ENCODE results near the gene SEMA5B.

The SEMA5B gene

DNA sequence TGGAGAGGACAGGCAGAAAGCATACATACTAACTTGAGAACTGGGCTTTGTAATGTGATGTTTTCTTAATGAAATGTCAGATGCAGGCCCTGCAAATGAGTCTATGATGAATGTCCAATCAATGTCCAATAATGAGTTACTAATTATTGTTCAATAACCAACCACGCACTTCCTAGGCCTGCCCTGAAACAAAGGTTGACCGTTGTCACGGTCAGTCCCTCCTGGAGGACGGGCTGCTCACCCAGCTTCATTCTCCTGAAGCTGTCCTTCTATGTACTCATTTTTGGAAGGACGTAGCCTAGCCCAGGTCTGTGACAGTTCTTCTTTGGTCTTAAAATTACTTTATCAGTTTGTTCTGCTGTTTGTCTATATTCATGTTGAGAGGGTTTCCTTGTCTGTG lies 30.9 kb upstream of the SEMA5B start:
- DNase-seq: no peak

DNA sequence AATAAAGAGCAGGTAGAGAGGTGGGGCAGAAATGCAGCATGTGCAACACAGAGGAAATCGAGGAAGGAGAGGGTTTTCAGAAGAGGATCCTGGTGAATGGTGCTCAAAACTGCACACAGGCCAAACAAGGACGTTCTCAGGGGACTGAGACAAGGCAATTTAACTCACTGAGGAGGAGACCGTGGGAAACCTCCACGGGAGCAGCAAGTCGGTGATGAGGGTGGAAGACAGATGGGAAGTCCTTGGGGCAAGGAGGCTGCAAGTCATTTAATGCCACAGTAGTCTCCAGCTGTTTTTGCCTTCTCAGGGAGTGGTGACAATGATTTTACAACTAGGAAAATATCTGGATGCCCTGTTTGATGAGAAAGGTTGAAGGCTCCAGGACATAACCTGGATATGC lies 27.8 kb upstream of the SEMA5B start:
- no peak for DNase-seq

DNA sequence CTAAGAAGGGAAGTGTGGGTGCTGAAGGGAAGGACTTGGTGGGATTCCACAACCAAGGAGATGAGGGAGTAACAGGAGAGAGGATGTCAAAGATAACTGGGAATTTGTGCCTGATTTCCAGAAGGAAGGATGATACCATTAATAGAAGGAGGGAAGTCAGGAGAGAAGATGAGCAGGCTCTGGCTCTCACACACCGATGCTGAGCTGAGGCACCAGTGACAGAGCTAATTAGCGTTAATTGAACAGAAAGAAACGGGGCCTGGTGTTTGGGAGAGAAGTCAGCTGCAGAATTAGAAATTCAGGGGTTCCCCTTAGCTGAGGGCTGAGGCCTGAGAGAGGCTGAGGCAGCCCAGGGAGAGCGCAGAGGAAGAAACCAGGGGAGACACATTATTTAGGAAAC lies 27.4 kb upstream of the SEMA5B start:
- DNase-seq: no peak

DNA sequence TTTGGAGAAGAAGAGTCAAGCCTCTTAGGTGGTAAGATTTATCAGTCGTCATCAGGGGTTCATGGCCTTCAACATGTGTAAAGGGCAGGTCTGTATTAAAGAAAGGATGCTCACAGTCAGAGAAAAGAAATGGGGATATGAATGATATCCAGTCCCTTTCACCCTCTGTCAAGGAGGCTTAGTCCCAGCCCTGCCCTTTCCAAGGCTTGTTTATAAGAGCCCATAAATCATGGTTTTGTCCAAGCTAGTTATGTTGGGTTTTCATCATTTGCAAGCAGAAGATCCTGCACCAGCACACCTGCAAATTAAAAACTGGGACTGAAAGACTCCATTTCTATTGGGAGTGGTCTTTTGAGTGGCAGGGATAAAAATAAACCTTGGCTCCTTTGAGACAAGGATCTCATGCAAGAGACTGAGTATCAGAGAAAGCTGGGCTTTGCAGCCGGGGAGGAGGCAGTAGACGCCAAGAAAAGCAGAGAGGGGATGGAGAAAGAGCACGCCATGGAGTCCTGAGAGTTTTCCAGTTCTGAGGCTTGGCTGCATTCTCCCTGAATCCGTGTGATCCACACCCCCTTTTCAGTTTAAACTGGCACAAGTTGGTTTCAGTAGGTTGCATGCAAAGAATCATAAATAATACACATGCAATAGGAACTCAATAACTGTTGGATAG lies 26.7 kb upstream of the SEMA5B start:
- no peak for DNase-seq

DNA sequence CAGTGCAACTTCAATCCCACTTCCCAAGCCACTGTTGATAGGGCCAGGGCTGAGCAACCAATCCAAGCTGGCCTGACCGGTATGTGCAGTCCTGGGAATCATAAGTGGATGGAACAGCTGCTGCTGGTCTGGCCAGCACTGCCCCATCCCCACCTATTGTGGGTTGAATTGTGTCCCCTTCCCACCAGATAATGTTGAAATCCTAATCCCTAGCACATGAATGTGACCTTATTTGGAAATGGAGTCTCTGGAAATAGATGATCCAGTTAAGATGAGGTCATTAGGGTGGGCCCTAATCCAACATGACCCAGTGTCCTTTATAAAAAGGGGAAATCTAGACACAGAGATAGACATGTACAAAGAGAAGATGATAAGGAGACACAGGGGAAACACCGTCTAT lies 25.5 kb upstream of the SEMA5B start:
- DNase-seq: no peak

DNA sequence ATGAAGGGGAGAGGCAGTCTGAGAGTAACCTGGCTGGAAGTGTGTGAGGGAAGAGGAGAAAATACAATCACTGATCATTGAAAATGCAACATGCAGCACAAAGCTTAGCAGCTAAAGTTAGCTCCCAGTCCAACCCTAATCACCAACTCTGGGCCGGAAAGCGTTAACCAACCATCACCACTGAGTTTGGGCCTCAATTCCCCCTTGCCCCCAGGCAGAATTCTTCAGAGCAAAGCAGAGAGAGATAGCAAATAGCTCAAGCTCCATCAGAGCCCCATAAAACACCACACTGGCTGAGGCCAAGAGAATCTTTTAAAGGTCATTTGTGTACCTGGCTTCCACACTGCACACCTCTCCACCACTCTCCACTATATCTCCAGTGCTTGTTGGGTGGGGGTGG lies 23.1 kb upstream of the SEMA5B start:
- no peak for DNase-seq

DNA sequence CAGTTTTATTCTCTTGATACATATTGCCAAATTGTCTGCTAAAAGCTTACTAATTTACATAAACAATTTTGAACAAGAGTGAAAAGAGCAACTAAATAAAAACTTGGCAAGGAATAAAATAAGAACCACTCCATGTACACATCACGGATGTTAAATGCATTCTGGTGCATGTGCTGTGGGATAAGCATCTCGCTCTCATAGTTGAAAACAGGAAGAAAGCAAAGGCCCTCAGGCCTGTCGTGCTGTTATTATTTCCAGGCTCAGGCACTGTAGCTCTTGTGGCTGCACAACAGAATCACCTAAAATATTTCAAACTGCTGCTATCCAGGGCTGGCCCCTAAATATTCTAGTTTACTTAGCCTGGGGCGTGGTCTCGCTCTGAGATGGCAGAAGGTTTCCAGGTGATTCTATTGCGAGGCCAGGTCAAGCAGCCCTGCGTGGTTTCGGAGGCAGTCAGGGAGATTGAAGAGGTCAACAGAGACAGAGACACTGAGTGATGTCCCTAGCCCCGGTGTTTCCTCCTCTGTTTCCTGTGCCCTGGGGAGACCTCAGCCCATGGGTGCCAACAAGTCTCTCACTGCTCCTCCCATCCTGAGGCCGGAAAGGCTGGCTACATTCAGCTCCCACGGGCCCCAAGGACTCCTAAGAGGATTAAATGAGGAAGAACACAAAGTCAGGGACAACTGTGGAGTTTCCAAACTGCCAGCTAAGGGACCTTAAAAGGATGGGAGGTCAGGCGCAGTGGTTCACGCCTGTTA lies 21.1 kb upstream of the SEMA5B start:
- DNase-seq: no peak

DNA sequence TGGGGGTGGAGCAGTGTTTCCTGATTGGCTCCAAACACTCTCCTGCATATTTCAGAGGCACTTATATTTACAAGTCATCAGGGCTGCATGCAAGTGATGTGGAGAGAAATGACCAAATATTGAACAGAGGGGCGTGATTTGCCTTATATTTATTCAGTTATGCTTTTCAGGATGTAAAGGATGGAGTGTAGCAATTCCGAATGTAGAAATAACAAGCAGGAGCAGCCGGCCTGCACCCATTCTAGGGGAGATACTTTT lies 19.4 kb upstream of the SEMA5B start:
- no peak for DNase-seq

DNA sequence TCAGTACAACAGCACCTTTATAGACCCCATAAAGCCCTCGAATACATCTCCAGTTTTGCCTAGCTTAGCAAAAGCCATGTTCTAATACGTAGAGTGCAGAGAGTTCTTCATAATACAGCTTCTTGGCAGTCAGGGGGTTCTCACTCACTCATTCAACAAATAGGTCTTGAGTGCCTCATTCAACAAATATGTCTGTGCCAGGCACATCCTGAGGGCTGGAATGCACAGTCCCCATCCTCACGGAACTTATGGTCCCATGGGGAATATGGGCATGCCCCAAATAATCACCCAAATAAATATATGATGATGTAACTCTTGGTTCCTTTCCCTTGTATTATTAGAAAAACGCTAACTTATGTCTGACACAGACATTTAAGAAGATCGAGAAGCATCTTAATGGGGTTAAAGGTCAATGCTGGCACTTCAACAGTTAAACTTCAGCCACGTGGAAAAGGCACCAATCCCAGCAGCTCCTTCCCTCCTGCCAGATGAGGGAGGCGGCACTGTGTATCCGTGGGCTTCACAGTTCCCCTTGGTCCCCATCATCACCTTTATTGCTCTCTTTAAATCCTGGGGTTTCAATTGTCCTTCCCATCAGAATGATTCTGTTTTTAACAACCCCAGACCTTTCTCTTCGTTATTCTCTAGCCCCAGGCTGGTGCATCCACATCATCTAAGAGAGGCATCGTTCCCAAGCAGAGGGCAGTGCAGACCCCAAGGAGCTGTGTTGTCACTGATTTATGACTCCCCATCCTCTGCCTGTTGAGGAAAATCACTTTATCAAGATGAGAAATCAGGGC lies 18.9 kb upstream of the SEMA5B start:
- DNase-seq: no peak

DNA sequence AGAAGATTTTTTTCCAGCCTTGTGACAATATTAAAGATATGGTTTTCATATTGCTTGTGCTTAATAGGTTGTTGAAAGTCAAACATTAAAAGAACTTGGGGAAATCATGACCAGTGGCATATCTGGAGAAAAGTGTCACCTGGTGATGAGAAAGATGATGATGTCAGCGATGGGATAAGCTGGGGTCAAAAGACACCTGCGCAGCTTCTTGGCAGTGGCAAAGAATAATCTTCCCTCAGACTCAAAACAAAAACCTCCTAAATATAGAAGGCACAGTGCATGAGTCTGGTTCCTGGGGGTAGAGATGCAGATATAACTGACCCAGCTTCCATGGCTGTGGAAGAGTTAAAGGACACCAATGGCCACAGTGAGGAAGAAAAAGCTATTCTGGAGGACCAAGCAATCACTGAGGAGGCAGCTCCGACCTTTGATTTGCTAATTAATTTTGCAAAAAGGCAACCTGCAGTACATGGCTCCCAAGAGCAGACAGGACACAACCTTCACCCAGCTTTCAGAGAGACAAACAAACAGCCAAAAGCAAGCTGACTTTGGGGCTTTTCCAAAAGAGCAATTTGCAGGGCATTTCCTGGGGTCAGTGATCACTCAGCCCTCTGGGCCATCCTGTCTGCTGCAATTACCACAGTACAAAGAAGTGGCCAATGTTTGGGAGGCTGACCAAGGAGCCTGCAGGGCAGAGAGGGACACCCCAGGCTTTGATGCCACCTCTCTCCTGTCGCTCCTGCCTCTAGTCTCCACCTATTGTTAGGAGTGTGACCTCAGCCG lies 17.6 kb upstream of the SEMA5B start:
- no peak for DNase-seq

DNA sequence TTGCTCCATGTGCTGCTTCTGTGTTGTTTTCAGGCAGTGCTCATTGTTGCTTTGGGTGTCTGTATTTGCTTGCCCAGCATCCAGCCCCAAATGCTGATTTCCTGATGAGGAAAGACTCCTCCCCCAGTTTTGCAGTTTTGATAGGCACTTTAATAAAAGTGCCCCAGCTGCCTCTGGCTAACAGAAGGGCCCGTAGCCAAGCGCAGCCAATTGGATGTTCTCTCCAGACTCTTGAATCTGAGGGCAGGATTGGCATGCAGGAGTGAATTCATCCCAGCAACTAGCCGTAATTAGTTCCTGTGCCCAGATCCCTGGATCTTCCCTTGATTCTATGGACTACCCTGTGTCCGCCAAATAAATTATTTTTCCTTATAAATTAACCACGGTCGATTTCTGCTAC lies 14.8 kb upstream of the SEMA5B start:
- no peak for DNase-seq

DNA sequence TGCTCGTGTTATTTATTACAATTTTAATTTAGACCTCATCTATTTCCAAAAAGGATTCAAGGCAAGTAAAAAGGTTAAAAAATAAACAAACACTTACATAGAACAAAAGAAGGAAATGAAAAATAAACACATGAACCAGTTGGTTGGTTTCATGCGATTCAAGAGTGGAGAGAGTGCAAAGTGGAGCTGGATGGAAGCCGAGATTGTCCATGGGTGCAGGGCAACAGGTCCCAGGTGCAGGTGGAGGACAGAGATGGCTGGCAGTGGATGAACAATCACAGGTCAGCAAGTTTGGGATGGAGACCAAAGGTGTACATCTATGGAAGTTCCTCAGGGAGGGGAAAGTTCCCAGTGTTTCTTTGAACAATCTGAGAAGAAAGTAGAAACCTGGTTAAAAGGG lies 11.6 kb upstream of the SEMA5B start:
- DNase-seq: no peak

DNA sequence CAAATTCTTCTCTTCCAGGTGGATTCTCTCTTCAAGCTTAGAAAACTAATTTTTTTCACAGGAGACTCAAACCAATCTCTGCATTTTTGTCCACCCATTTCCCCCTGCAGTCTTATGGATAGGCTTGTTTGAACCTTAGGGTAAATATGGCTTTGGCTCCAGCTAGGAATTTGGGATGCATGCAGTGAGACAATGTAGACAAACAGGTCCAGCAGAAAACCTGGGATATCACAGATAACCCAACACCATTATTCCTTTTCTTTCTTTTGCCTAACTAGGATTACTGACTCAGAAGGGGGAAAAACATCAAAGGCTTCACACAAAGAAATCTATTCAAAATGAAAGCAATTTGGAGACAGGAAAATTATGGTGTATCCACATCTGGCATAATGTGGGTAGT lies 11.2 kb upstream of the SEMA5B start:
- DNase-seq: no peak

DNA sequence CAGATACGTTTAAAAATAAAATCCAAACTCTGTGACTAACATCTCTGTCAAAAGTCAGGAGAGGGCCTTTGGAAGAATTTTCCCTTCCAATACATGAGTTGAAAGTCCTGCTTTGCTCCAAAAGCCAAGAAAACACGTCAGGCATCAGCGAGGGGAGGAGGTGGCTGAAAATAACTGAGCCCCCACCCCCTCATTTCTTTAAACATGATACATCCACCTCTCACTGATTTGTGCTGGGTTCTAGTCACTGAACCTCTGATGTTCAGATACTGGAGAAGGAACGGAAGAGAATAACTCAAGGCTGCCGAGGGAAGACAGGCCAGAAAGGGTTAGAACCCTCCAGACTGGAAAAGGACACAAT lies 9.4 kb upstream of the SEMA5B start:
- DNase-seq: no peak

DNA sequence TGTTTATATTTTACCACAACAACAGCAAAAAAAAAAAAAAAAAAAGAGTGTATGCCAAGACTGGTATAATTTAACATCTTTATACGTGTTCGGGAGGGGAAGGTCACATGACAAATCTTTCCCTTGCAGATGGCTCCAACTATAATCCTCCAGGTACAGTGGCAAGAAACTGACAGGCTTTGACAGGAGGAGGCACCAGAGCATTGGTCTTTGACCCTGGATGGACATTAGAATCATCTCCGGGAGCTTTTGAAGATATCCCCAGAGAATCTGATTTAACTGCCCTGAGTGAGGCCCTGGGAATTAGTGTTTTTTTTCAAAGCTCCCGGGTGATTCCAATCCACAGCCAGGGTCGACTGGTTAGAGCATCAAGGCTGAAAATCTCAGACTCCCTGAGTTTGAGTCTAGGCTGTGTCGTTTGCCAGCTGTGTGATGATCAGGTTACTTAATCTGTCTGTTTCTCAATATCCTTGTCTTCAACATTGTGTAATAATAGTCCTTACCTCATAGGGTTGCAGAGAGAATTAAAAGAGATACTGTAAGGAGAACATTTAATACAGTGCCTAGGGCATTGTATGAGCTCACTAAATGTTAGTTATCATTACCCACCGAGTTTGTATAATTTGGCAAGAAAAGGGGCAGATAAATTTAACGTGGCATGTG lies 8.9 kb upstream of the SEMA5B start:
- DNase-seq: no peak

DNA sequence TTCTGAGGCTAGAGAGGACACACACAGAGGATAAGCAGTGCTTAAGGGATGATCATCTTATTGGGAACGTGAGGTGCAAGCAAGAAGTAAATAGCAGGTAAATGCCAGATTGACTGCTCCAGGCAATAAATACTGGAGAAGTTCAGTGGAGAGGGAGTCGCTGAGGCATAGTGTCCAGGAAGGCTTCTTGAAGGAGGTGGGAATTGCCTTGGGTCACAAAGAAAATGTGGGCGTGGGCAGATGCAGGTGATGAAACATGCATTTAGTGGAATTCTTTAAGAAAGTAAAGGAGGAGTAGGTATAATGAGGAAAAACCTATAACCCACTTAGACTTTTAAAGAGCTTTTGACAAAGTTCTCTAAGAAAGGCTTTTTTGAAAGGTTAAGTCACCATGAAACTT lies 7.4 kb upstream of the SEMA5B start:
- DNase-seq: no peak

DNA sequence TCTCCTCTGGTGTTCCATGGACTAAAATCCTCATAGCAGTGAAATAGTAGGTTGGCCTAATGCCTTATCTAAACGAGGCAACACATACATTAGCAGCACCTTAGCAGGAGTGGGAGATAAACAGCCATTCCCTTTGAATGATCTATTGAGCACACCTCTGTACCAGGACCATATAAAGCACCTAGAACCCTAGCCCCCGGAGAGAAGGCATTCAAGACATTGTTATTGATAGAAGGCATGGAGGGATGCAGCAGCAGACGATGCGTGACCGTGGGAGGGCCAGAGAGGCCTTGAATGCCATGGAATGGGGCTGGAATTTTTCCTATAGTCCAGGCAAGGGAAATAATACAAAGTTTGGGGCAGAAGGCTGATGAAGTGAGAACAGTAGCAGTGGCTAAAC lies 6.6 kb upstream of the SEMA5B start:
- no peak for DNase-seq

DNA sequence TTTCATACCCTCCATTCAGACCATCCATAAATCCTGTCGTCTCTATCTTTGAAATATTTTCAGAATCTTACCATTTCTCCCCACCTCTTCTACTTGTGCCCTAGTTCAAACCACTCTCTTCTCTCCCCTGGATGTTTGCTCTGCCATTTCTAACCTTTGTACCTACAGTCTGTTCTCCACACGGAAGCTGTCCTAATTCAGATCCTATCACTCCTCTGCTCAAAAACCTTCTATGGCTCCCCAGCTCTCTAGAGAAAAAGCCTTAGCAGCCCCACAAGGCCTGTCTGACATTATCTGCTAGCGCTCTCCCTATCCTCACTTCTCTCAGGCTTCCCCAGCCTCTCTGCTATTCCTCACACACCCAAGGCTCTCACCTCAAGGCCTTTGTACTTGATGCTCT lies 4.5 kb upstream of the SEMA5B start:
- DNase-seq: no peak

DNA sequence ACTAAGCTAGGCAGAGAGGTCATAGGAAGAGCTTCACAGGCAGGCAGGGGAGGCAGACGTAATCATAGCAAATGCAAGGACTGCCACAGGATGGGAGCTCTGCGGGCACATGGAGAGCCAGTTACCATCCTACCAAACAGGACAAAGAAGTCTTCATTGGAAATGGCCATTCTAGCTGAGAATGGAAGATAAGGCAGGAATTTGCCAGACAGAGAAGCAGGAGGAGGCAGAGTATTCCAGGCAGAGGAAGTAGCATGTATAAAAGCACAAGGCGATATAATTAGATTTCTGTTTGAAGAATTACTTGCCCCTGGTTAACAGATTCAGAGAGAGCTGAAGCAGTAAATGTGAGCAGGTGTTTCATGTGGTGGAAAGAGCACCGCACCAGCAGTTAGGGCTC lies 3.5 kb upstream of the SEMA5B start:
- no peak for DNase-seq

DNA sequence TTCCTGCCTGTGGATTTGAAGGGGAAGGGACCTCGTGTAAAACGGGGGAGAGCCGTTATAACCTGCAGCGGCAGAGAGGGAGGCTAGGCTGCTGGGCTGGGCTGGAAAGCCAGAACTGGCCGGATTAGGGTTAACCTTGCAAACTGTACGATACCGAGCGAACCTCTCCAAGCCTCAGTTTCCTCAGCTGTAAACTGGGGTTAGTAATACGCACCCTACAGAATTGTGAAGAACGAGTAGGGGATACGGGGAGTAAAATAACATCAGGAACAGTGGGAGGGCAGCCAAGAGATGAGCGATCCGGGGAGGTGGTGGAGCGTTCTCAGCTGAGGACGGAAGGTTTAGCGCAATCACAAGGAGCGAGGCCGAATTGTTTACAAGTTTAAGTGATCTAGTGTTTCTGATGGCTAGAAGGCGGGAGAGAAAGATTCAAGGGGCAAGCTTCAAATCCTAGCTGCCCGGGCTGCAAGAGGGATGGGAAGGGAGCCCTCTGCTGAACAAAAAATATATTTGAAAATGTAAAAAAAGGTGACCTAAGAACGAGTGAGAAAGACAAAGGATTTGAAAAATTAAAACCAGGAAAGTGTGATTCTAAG lies 768 bp upstream of the SEMA5B start:
- no peak for DNase-seq

DNA sequence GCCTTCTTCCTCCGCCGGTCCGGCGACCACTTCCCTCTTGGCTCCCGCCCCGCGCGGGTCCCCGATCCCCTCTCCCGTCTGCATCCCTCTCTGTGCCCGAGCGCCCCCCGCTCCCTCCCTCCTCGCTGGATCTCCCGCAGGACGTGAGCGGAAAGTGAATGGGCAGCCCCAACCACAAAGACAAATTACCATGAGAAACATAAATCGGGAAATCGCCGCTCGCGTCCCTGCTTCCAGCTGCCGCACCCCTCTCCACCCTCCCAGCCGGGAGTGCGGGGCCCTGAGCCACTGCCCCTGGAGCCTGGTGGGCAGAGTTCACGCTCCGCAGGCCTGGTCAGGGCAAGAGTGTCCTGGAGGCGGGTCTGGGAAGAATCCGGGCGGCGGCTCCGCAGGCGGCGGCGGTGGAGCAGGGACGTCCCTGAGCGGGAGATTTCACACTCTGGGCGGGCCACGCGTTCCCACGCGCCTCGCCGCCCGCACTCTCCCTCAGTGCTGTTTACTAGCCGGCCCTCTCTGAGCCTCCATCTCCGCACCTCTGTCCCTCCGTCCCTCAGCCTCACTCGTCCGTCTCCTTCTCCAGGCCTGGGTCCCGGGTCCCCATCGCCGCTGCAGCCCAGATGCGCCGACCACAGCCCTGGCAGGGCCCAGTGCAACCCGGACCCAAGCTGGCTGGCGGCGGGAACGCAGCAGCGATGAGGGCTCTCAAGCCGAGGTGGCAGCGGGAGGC lies 835 bp downstream of the SEMA5B start:
- no peak for DNase-seq
